CD4-positive, alpha-beta T cell treated with Interleukin-2 at 100 ng/mL for 4 hours (primary cell): ENCODE measurements around the gene B3GNT3.
"Not testable (repeated sequence)": the region's sequence is repeated elsewhere in the genome, so short reads cannot be mapped to it uniquely, and the experiment has no call there.

Experiments
- DNase-seq: peaks from one replicate; pipeline ENCODE4 v3.0.0-alpha.2; 2020; ENCODE audit warnings: low spot score

The B3GNT3 gene

DNA sequence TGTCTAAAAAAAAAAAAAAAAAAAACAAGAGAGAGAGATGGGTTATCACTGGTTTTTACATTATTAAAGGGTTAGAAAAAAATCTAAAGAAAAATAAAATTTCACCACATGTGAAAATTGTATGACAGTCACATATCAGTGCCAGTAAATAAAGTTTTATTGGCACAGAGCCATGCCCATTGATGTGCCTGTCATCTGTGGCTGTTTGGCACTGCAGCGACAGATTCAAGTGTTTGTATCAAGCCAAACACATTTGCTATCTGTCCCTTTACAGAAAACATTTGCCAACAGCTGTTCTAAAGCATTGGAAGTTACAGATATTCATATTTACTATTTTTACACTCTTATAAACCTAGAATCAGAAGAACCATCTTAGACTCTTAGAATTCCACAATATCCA is 27.4 kb upstream of the B3GNT3 start:
- DNase-seq: no peak

- no peak for DNase-seq
Measured at GRCh38 chr19:17770613-17771012, 24.3 kb upstream of the B3GNT3 start.

GRCh38 chr19:17772172-17772571 is 22.8 kb upstream of the B3GNT3 start:
- DNase-seq: no peak

DNA sequence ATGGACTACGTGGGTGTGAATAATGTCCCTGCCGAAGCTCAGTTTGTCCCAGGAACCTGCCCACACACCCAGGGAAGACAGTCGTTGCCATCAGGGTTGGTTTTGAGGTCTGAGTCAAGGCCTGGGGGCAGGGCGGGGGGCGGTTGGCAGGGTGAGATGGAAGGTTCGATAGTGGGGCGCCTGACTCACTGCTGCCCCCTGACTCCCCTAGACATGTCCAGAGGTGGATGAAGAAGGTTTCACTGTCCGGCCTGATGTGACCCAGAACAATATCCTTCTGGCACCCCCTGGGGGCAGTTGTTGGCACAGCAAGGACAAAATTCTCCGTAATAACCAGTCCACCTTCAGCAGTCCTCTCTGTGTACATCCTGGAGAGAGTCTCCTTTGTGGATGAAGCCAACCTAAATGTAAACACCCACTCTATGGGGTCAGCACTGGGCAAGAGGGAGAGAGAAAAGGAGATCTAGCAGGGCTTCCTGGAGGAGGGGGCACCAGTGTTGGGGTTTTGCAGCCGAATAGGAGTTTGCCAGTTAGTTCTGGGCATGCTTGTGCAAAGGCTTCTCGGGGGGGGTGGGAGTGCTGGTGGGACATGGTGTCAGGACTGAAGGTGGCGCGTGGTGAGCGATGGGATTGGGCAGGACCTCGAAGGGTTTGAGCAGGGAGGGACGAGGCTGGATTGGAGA is 19.6 kb upstream of the B3GNT3 start:
- DNase-seq: peak; percentile 46

GRCh38 chr19:17775991-17776803 is 18.7 kb upstream of the B3GNT3 start:
- DNase-seq: no peak

DNA sequence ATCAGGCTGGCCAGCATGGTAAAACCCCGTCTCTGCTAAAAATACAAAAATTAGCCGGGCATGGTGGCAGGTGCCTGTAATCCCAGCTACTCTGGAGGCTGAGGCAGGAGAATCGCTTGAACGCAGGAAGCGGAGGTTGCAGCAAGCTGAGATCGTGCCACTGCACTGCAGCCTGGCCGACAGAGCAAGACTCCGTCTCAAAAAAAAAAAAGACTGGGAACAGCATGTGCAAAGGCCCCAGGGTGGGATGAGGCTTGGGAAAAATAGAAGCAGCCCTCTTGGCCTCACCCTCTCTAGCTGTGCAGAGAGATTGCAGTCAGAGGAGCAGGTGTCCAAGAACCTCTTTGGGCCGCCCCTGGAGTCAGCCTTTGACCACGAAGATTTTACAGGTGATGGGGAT is 17.1 kb upstream of the B3GNT3 start:
- not testable (repeated sequence) for DNase-seq

DNA sequence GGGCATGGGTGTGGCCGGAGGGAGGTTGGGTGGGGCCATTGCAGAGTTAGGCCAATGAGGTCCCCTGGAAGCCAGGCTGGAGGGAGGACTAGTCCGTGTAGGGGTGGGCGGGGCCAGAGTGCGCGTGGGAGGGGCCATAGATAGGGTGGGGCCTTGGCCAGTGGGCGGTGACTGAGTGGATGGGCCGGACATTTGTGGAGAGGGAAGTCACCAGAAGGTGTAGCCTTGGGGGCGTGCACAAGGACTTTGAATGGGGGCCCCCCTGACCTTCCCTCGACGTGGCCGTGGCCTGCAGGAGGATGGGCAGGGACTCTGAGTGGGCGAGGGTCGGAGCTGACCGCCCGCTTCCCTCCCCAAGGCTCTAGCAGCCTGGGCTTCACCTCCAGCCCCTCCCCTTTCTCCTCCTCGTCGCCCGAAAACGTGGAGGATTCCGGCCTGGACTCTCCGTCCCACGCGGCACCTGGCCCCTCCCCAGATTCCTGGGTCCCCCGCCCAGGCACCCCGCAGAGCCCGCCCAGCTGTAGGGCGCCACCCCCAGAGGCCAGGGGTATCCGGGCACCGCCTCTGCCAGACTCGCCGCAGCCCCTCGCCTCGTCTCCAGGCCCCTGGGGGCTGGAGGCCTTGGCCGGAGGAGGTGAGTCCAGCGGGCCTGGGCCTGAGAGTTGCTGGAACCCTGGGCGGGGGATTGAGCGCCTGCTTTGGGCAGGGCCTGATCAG is 16.5 kb upstream of the B3GNT3 start:
- no peak for DNase-seq

GRCh38 chr19:17778968-17779929 is 15.7 kb upstream of the B3GNT3 start:
- DNase-seq: no peak

DNA sequence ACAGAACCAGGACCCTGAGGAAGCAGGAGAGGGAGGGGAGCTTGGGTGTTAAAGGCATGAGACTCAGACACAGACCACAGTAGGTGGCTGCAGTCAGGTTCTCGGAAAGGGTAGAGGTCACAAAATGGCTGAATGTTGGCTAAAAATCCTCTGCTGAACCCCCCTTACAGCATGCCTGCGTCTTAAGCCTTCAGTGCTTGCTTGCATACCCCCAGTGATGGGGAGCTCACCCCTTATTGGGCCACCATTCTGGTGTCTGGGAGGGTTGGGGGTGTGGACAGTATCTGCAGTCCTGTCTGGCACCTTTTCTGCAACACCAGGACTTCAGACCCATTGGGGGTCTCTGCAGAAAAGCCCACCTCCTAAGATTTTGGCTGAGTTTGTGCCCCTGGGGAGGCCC is 14.2 kb upstream of the B3GNT3 start:
- DNase-seq: no peak

DNA sequence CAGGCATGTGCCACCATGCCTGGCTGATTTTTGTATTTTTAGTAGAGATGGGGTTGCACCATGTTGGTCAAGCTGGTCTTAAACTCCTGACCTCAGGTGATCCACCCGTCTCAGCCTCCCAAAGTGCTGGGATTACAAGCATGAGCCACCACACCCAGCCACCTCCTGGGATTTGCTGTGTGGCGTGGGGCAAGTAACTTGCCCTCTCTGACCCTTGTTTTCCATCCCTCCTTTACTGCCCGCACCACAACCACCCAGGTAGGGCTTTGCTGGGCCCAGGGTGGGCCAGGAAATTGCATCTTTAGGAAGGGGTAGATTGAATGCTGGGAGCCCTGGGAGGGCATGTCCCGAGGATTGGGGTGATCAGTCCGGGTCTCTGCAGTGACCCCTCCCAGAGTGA is 11.2 kb upstream of the B3GNT3 start:
- not testable (repeated sequence) for DNase-seq

DNA sequence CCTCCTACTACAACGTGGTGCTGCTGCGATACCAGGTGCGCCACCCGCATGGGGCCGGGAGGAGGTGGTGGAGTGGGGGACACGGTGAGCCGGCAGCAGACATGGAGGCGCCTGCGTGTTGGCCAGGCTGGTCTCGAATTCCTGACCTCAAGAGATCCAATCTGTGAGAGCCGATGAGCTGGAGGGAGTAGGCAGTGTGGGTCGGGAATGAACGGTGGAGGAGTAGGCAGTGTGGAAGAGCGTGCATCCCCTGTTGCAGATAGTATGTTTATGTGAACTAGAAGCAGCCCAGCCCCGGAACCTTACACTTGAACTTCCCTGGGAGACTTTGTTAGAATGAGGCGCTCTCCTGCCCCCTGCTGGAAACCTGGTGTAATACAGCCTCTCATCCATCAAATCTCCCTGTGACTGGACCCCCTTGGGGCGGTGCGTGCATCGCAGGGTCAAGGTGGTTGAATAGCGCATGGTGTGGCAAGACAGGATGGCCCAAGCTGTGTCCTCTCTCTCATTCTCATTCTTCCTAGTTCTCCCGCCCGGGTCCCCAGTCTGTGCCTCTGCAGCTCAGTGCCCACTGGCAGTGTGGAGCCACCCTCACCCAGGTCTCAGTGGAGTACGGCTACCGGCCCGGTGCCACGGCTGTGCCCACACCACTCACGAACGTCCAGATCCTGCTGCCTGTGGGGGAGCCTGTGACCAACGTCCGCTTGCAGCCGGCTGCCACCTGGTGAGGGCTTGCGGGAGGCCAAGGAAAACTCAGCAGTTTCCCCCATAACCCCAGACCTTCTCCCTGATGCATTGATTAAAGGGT is 10.5 kb upstream of the B3GNT3 start:
- DNase-seq: peak; percentile 74

DNA sequence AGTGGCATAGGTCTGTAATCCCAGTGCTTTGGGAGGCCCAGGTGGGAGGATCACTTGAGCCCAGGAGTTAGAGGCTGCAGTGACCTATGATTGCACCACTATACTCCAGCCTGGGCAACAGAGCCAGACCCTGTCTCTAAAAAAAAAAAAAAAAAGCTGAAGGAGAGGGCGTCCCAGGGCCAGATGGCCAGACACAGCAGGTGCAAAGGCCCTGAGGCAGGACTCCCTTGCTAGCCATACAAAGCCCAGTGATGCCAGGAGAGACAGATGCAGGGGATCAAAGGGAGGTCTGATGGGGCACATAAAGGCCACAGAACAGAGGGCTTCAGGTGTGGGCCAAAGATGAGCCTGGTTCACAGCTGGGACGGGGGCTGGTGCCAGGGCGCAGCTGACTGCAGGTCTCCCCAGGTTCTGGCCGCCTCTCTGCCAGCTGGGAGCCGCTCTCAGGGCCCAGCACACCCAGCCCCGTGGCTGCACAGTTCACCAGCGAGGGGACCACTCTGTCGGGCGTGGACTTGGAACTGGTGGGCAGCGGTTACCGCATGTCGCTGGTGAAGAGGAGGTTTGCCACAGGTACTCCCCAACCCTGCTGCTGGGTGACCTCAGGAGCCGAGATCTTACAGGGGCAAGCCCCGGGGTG is 7.5 kb upstream of the B3GNT3 start:
- no peak for DNase-seq

- DNase-seq: no peak
Measured at GRCh38 chr19:17788632-17789031, 6.3 kb upstream of the B3GNT3 start.

DNA sequence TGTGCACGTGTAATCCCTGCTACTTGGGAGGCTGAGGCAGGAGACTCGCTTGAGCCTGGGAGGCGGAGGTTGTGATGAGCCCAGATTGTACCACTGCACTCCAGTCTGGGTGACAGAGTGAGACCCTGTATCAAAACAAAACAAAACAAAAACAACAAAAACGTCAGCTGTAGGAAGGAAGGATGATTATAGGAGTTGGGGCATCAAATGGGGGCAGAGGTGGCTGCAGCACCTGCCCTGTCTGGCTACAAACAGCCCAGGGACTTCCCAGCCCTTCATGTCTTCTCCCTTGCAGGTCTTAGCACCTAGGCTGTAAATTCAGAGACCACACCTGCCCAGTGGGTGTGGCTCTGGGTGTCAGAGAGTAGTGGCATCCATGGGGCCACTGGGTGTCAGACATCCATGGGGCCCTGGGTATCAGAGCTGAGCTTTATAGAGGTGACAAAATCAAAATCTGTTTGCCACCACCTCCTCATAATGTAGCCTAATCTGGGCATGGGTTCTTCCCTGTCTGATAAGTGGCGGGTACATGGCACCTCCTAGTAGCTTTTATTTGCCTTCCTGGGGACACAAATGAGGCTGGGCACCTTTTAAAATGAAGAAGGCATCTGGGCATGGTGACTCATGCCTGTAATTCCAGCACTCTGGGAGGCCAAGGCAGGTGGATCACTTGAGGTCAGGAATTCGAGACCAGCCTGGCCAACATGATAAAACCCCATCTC is 4.7 kb upstream of the B3GNT3 start:
- DNase-seq: no peak

DNA sequence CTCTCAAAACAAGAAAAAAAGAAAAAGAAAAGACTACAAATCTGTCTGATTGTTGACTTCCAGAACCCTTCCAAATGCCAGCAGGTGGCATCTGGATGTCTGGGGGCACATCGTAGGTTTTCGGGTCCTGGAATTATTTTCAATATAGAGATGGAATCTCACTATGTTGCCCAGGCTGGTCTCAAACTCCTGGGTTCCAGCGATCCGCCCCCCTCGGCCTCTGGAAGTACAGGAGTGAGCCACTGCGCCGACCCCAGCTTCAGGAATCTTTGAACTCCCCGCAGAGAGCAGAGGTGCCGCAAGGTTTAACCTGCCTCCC is 567 bp upstream of the B3GNT3 start:
- DNase-seq: no peak

DNA sequence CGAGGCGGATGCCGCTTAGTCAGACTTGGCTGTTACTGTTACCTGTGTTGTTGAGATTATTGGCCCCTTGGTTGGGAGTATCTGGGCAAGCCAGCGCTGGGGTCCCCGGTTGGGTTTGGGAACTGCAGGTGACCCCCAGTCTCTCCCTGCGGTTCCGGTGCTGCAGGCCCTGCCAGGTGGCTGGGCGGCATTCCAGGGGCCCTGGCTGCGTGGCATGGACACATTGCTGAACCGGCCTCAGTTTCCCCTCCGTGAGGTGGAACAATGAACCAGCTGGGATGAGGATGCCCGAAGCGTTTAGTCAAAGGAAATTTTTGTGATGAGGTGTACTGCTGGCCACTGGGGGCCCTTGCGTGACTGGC is 538 bp downstream of the B3GNT3 start:
- DNase-seq: no peak

- no peak for DNase-seq
Measured at GRCh38 chr19:17796013-17796837, 1.3 kb downstream of the B3GNT3 start.

DNA sequence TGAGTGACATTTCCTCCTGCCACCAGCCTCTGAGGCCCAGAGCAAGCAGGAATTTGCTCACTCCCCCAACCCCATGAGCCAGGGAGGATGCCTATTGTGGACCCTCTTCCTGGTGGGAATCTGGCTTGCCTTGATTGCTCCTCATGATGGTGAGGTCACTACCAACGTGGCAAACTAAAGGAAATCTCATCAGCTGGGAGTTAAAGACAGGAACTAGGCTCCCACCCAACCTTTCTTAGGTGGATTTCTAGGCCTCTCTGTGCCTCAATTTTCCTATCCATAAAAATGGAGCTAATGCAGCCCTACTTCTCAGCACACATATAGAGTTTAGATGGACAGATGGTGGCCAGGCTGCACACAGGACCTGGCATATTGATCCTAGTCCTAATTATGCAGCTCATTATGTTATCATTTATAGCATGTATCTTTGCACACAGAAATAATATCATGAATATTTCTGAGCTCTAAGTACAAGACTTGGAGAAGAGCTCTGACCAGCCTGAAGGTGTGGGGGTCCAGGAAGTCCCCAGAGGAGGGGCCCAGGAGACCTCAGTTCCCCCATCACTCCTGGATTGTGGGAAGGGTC is 2.0 kb downstream of the B3GNT3 start:
- DNase-seq: no peak
